Esophagus mucosa (tissue), 1 donor: ENCODE data around the gene RALGAPB. TPM values are rescaled to one million over a fixed set of nuclear protein-coding genes. Genes with fewer than 3 reads are reported as not detected.
"Not testable (repeated sequence)": the region's sequence is repeated elsewhere in the genome, so short reads cannot be mapped to it uniquely, and the experiment has no call there.

ENCODE experiments used
- ATAC-seq: fragments of 200-7000 bp; cut with Tn5 transposase; one replicate; pipeline ENCODE4 v1.9.1; 2020
- total RNA-seq: library from RNA; stranded (reverse); gene quantifications from one replicate; pipeline ENCODE4 v1.2.4, GENCODE V29; 2023
- donor health status: DM: yes; HTN: yes; CAD: no.

RALGAPB gene
- total RNA-seq, 1 donor from 2014 or later: 19.8 TPM

DNA sequence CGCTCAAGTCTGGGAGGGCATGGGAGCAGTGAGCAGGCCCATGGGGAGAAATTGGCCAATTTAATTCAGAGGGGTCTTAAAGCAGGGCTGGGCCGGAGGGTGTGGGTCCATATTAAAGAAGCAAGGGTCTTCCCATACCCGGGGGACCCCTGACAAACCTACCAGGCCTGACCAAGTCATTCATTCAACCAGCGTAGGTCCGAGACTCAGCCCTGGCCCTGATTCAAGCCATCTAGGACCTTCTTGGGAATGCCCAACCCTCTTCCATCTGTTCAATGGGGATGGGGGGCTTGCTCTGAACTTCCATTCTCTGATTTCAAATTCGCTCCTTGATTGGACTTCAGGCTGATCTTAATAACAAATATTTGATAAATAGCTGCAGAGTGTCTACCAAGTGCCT, 115.7 kb downstream of the RALGAPB start:
- ATAC-seq: no peak

- ATAC-seq: no peak
Measured at GRCh38 chr20:38589351-38589750, 116.7 kb downstream of the RALGAPB start.

- ATAC-seq: peak; percentile 37
Measured at GRCh38 chr20:38589967-38590675, 117.5 kb downstream of the RALGAPB start.

GRCh38 chr20:38590676-38591473, 118.2 kb downstream of the RALGAPB start:
- no peak for ATAC-seq

DNA sequence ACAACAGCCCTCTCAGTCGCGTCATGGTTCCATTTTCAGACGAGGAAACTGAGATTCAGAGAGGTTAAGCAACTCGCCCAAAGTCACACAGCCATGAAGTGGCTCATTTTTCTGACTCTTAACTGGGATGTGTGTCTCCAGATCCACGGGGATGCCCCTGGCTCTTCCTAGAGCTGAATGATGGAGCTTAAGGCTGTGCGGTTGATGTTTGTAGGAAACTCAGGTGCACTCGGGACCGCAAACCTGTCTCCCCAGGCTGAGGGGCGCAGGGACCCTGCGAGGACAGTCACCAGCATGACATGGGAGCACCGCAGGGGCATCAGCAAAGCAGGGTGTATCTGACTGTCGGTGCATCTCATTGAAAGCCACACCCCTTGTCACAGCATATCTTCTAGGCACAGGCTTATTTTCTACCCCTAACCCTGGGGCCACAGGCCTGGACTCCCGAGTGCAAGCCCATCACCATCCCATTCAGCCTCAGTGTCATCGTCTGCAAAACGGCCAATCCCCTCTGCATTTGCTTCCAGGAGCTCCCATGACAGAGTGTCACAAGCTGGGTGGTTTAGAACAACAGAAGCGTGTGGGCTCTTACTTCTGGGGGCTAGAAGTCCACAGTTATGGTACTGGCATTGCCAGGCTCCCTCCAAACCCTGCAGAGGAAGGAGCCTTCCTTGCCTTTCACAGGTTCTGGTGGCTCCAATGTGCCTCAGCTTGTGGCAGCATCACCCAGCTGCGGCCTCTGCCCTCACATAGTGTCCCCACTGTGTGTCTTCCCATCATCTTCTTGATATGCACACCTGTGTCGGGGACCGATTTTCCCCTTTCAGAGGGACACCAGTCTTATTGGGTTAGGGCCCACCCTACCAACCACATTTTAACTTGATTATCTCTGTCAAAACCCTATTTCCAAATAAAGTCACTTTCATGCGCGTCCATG, 119.1 kb downstream of the RALGAPB start:
- ATAC-seq: peak; percentile 11

DNA sequence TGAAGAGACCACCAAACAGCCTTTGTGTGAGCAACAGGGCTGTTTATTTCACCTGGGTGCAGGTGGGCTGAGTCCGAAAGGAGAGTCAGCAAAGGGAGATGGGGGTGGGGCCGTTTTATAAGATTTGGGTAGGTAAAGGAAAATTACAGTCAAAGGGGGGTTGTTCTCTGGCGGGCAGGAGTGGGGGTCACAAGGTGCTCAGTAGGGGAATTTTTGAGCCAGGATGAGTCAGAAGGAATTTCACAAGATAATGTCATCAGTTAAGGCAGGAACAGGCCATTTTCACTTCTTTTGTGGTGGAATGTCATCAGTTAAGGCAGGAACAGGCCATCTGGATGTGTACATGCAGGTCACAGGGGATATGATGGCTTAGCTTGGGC, 119.8 kb downstream of the RALGAPB start:
- not testable (repeated sequence) for ATAC-seq

DNA sequence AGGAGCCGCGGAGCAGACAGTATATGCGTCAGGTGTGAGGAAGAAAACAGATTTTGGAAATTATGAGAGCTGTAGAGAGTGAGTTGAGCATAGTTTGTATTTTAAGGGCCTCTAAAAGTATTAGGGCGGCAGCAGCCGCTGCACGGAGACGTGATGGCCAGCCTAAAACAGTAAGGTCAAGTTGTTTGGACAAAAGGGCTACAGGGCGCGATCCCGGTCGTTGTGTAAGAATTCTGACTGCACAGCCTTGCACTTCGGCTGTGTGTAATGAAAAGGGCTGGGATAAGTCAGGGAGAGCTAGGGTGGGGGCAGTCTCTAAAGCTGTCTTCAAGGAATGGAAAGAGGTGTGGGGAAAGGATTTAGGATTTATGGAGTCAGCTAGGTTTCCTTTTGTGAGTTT, 121.6 kb downstream of the RALGAPB start:
- ATAC-seq: not testable (repeated sequence)

GRCh38 chr20:38595886-38596285, 123.2 kb downstream of the RALGAPB start:
- not testable (repeated sequence) for ATAC-seq

- peak; percentile 94 for ATAC-seq
Measured at GRCh38 chr20:38599410-38599882, 126.8 kb downstream of the RALGAPB start.

GRCh38 chr20:38600057-38600456, 127.4 kb downstream of the RALGAPB start:
- no peak for ATAC-seq

DNA sequence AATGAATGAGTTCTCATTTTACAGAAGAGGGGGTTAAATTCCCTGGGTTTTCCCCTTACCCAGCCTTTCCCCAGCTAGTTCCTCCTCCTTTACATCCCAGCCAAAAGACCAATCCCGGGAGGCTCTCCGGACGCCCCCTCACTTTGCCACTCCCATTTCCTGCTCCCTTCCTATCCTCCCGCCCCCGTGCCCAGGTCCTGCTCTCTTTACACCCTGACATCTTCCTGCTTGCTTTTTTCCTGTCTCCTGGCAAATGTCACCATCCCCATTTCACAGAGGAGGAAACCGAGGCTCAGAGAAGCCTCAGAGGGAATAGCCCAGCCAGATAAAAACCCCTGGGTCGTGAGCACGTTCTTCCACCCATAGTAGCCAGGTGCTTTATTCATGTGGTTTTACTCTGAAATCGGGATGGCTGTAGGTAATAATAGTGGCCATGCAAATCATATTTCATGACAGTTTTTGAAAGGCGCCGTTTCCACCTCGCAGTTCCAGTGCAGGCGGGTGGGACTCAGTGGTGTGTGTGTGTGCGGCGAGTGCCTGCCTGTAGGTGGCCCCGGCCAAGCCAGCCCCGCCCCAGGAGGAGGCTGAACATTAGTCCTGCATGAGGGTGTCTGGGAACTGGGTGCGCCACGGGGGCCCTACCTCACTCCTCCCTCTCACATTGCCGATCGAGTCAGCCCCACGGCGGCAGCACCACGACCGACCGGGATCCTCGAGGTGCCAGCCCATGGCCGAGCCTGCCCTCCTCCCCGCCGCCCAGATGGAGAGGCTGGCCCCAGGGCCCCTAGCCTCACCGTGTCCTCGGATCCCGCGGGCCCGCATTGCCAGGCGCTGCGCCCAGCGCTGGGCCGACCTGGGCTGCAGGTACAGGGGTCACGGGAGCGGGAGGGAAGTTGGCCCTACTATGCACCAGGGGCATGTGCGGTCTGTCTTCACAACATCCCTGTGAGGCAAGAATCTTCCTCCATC, 128.9 kb downstream of the RALGAPB start, which contains the start of gene ARHGAP40:
Gene ARHGAP40, plus strand, starts transcription at position 594 of the 969 bp plus-strand sequence.
- peak; percentile 91 for ATAC-seq

DNA sequence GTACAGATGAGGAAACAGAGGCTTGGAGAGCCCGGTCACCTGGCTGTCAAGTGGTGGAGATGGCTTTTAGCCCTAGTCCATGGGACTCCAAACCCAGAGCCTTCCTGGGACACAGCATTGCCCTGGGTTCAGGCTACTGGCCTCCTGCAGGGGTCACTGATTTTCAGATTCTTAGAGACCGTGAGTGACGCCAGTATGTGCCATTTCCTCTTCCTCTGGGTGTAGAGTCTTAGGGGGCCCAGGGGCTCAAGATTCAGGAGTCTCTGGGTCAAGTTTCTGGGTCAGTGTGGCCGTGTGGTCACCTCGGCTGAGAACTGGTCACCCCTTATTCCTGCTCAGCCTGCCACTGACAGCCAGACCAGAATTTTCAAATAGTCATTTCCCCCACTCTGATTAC, 129.5 kb downstream of the RALGAPB start:
- ATAC-seq: no peak

- no peak for ATAC-seq
Measured at GRCh38 chr20:38603286-38603685, 130.6 kb downstream of the RALGAPB start.

DNA sequence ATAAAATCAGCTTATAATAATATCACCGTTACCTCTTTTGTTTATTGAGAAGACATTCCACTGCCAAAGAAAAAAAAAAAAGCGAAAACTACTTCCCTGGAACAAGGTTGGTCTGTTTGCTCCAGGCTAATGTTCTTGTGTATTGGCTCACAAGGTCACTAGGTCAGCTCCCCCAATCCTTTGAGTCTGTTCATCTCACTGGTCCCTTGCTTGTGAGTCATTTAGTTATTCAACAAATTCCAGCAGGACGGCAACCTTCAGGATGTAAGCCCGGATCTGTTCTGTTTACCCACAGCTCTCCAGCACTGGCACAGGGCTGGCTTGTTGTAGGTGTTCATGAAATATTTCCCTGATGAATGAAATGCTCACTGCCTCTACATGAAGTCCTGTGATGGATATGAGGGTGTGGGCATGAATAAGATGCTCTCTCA, 132.2 kb downstream of the RALGAPB start:
- ATAC-seq: peak; percentile 25

DNA sequence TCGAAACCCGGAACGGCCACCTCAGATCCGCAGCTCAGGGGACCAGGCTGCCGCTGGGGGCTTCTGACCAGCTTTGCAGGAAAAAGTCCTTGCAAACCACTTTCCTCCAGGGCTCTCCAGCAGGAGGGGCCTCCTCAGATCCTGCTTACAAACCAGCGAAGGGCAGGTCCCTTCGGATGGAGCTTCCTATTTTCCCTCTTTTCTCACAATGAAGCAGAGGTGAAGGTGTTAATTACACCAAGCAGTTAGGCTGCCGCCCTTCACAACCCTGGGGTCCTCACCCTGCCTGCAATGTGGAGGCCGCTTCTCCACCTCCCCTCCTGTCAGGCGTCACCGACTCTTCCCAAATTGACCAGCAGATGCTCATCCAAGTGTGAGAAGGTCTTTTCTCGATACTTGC, 134.7 kb downstream of the RALGAPB start:
- ATAC-seq: no peak

DNA sequence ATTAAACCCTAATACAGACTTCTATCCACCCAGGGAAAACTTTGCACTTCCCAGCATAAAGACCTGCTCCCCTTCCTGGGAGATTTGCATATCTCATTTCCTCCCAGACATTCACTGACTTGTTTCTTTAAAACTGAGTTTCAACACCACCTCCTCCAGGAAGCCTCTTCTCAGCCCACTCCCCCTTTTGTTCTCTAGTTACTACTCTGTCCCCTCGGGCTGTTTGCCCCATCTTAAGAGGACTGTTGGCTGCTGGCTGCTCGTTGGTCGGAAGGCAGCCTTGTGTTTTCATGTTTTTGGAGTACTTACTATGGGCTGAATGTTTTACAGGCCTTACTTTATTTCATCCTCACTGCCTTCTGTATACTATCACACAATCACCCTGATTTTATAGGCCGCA, 135.5 kb downstream of the RALGAPB start:
- no peak for ATAC-seq

DNA sequence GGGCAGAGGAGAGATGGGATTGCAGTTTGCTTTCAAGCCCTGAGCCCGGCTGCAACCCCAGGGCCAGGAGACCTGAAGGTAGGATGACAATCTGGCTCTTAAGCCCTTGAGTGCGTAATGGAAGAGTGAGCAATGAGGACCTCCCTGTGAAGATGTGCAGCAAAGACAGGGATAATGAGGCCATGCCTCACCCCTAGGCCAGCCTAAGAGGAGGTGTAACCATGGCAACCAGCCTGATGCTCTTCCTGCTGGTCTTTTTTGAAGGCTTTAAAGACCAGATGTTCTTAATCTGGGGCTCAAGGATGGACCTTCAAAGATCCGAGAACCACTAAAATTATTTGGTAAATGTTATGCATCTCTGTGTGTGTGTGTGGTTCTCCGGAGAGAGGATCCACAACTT, 137.2 kb downstream of the RALGAPB start:
- no peak for ATAC-seq

- ATAC-seq: peak; percentile 61
Measured at GRCh38 chr20:38610521-38610920, 137.9 kb downstream of the RALGAPB start.

DNA sequence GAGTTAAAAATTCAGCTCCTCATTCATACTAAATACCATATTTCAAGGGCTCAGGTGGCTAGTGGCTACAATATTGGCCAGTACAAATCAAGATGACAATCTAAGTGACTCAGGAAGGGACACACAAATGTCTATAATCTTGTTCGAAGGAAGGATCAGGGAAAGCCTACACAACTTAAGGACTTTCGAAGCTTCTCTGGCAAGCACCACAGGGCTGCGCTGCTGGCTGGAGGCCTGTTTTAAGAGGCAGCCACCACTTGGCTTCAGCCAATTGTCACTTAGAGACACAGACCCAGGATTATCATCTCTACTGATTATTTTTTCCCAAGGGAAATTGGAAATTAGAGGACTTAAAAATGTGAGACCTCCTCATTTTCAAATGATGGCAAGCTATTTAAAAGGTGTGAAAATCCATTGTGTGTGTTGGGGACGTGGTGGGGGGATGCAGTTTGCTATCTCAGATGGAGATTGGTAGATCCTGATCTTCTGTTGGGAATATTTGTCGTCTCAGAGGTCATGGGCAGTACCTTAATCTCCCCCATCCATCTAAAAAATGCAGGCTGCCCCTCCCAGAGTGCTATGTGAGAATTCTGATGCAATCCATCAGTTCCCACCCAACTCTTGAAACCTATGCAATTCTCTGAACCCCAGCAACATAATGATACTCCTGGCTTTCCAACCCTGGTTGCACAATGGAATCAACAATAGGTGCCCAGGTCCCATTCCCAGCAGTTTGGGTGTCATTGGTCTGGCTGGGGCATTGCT, 140.3 kb downstream of the RALGAPB start:
- no peak for ATAC-seq

- no peak for ATAC-seq
Measured at GRCh38 chr20:38615283-38615682, 142.6 kb downstream of the RALGAPB start.

DNA sequence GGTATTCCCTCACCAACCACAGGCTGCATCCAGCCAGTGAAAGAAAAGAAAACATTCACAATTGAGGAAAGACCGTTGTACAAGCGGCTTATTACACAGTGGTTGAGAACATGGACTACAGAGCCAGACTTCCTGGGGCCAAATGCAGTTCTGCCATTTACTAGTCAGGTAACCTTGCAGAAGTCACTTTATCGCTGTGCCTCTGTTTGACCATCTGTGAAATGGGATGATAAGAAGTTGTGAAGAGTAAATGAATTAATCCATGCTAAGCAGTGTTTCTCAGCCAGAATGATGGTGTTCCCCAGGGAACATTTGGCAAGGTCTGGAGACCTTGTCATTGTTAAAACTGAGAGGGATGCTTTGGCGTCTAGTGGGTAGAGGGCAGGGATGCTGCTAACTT, 143.8 kb downstream of the RALGAPB start:
- ATAC-seq: no peak
